H1 (cell line): ENCODE measurements around the gene MFNG. TPM values are rescaled to one million over a fixed set of nuclear protein-coding genes. Genes with fewer than 3 reads are reported as not detected.

Source experiments
- polyA plus RNA-seq, 7 experiments: library from polyadenylated mRNA; depleted of rRNA in 3 of 7; stranded (reverse) in 5 of 7; unstranded in 2 of 7; fragments of >200 nt in 5 of 7; fragments of 200-250 nt in 2 of 7; gene quantifications; 1 replicate in 5 of 7; 2 replicates in 1 of 7; 4 replicates in 1 of 7; pipeline versions ENCODE4 v1.2.1 to v1.2.3, GENCODE V29; 2011 to 2013; ENCODE audit warnings: missing spikeins in 2 of 7, mixed read lengths in 2 of 7
- total RNA-seq: library from RNA; stranded (reverse); fragmentation: NEBNext Ultra II Directional; extraction: Animal tissue kit (Norgen Biotek cat#: 25700); gene quantifications from 2 replicates; pipeline ENCODE4 v1.2.1, GENCODE V29; 2021
- TF ChIP-seq, protein P1 (sequence below): fragments of 300-600 bp; sonication (generic); IDR thresholded peaks from 2 replicates; pipeline ENCODE4 v1.7.1; 2012; ENCODE audit warnings: low read length, moderate library complexity, mild to moderate bottlenecking, inconsistent platforms; ENCODE audit not compliant: insufficient replicate concordance

MFNG gene
- total and polyA plus RNA-seq, 2 of the 8 experiments (the other 6 are each of a cell fraction or from before 2014, with no cell fraction given): 1.7 to 5.5 TPM

DNA sequence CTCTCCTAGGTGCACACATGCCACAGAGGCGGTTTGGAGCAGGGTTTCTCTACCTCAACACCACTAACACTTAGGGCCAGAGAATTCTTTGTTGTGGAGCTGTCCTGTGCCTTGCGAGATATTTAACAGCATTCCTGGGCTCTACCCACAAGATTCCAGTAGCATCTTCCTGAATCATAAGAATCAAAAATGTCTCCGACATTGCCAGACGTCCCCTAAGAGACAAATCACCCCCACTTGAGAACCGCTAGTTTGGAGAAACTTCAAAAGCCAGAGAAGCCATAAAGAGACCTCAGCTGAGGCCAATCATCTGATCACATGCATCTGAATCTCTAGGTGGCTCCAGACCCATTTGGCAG is 16.1 kb downstream of the MFNG start (continued):
- TF ChIP-seq, protein P1, sequence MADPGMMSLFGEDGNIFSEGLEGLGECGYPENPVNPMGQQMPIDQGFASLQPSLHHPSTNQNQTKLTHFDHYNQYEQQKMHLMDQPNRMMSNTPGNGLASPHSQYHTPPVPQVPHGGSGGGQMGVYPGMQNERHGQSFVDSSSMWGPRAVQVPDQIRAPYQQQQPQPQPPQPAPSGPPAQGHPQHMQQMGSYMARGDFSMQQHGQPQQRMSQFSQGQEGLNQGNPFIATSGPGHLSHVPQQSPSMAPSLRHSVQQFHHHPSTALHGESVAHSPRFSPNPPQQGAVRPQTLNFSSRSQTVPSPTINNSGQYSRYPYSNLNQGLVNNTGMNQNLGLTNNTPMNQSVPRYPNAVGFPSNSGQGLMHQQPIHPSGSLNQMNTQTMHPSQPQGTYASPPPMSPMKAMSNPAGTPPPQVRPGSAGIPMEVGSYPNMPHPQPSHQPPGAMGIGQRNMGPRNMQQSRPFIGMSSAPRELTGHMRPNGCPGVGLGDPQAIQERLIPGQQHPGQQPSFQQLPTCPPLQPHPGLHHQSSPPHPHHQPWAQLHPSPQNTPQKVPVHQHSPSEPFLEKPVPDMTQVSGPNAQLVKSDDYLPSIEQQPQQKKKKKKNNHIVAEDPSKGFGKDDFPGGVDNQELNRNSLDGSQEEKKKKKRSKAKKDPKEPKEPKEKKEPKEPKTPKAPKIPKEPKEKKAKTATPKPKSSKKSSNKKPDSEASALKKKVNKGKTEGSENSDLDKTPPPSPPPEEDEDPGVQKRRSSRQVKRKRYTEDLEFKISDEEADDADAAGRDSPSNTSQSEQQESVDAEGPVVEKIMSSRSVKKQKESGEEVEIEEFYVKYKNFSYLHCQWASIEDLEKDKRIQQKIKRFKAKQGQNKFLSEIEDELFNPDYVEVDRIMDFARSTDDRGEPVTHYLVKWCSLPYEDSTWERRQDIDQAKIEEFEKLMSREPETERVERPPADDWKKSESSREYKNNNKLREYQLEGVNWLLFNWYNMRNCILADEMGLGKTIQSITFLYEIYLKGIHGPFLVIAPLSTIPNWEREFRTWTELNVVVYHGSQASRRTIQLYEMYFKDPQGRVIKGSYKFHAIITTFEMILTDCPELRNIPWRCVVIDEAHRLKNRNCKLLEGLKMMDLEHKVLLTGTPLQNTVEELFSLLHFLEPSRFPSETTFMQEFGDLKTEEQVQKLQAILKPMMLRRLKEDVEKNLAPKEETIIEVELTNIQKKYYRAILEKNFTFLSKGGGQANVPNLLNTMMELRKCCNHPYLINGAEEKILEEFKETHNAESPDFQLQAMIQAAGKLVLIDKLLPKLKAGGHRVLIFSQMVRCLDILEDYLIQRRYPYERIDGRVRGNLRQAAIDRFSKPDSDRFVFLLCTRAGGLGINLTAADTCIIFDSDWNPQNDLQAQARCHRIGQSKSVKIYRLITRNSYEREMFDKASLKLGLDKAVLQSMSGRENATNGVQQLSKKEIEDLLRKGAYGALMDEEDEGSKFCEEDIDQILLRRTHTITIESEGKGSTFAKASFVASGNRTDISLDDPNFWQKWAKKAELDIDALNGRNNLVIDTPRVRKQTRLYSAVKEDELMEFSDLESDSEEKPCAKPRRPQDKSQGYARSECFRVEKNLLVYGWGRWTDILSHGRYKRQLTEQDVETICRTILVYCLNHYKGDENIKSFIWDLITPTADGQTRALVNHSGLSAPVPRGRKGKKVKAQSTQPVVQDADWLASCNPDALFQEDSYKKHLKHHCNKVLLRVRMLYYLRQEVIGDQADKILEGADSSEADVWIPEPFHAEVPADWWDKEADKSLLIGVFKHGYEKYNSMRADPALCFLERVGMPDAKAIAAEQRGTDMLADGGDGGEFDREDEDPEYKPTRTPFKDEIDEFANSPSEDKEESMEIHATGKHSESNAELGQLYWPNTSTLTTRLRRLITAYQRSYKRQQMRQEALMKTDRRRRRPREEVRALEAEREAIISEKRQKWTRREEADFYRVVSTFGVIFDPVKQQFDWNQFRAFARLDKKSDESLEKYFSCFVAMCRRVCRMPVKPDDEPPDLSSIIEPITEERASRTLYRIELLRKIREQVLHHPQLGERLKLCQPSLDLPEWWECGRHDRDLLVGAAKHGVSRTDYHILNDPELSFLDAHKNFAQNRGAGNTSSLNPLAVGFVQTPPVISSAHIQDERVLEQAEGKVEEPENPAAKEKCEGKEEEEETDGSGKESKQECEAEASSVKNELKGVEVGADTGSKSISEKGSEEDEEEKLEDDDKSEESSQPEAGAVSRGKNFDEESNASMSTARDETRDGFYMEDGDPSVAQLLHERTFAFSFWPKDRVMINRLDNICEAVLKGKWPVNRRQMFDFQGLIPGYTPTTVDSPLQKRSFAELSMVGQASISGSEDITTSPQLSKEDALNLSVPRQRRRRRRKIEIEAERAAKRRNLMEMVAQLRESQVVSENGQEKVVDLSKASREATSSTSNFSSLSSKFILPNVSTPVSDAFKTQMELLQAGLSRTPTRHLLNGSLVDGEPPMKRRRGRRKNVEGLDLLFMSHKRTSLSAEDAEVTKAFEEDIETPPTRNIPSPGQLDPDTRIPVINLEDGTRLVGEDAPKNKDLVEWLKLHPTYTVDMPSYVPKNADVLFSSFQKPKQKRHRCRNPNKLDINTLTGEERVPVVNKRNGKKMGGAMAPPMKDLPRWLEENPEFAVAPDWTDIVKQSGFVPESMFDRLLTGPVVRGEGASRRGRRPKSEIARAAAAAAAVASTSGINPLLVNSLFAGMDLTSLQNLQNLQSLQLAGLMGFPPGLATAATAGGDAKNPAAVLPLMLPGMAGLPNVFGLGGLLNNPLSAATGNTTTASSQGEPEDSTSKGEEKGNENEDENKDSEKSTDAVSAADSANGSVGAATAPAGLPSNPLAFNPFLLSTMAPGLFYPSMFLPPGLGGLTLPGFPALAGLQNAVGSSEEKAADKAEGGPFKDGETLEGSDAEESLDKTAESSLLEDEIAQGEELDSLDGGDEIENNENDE: no peak
